Astrocyte of the spinal cord (primary cell): Measurements from ENCODE around the gene AXL.

Source experiments
- DNase-seq: peaks from one replicate; pipeline ENCODE4 v3.0.0; 2011; ENCODE audit warnings: low read depth, low spot score
- H3K4me3 ChIP-seq: 2 replicates; pipeline ENCODE4 v1.5.1; 2011; ENCODE audit warnings: low read depth, mild to moderate bottlenecking, low read length, moderate library complexity
- in situ Hi-C: cut with HindIII; loops from 2 replicates; pipeline ENCODE4 v1.10.0; 2017; ENCODE audit warnings: low sequenced_read_pairs
- TF ChIP-seq, protein P1 (sequence below): IDR thresholded peaks from 2 replicates; pipeline ENCODE4 v1.5.1; 2012; ENCODE audit warnings: low read depth, mild to moderate bottlenecking, low read length, inconsistent platforms

Gene AXL

DNA sequence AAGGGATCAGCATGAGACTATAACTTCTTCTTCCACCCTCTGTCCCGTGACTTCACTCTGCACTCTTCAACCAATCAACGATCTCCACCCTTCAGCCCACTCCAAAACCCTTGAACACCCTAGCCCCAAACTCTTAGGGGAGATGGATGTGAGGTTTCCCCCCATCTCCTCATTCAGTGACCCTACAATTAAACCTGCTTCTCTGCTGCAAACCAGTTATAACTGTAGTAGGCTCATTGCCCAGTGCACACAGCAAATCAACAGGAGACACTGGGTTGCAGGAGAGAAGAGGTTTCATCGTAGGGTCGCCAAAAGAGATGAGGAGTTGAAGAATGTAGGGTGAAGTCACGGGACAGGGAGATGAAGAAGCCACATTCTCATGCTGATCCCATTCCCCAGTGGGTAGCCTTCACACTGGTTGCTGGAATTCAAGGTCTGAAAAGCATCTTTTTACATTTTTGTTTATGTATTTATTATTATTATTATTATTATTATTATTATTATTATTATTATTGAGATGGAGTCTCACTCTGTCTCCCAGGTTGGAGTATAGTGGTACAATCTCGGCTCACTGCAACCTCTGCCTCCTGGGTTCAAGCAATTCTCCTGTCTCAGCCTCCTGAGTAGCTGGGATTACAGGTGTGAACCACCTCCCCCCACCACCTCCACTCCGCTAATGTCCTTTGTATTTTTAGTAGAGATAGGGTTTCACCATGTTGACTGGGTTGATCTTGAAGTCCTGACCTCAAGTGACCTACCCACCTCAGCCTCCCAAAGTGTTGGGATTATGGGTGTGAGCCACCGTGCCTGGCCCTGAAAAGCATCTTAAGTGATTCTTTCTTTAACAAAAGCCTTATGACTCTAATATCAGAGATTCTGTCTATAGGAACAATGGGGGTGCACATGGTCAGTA, 31.8 kb upstream of the AXL start:
- in situ Hi-C loops = no loop called here
- TF ChIP-seq, protein P1, sequence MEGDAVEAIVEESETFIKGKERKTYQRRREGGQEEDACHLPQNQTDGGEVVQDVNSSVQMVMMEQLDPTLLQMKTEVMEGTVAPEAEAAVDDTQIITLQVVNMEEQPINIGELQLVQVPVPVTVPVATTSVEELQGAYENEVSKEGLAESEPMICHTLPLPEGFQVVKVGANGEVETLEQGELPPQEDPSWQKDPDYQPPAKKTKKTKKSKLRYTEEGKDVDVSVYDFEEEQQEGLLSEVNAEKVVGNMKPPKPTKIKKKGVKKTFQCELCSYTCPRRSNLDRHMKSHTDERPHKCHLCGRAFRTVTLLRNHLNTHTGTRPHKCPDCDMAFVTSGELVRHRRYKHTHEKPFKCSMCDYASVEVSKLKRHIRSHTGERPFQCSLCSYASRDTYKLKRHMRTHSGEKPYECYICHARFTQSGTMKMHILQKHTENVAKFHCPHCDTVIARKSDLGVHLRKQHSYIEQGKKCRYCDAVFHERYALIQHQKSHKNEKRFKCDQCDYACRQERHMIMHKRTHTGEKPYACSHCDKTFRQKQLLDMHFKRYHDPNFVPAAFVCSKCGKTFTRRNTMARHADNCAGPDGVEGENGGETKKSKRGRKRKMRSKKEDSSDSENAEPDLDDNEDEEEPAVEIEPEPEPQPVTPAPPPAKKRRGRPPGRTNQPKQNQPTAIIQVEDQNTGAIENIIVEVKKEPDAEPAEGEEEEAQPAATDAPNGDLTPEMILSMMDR = no peak
- no peak for DNase-seq
- no peak overlapping the region for H3K4me3 ChIP-seq

DNA sequence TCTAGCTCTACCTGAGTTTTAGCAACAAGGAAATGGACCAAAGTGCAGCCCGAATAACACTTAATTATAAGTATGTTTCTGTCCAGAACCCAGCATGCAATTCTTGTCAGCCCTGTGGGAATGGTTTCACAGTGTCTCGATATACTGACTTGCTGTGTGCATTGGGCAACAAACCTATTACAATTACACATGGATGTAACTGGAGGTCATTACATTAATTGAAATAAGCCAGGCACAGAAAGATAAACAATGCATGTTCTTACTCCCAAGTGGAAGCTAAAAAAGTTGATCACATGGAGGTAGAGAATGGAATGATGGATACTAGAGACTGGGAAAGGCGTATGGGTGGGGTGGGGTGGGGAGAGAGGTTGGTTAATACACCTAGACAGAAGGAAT, 31.1 kb upstream of the AXL start:
- TF ChIP-seq, protein P1 = no peak
- in situ Hi-C loops = no loop called here
- DNase-seq = no peak
- H3K4me3 ChIP-seq = no peak overlapping the region

DNA sequence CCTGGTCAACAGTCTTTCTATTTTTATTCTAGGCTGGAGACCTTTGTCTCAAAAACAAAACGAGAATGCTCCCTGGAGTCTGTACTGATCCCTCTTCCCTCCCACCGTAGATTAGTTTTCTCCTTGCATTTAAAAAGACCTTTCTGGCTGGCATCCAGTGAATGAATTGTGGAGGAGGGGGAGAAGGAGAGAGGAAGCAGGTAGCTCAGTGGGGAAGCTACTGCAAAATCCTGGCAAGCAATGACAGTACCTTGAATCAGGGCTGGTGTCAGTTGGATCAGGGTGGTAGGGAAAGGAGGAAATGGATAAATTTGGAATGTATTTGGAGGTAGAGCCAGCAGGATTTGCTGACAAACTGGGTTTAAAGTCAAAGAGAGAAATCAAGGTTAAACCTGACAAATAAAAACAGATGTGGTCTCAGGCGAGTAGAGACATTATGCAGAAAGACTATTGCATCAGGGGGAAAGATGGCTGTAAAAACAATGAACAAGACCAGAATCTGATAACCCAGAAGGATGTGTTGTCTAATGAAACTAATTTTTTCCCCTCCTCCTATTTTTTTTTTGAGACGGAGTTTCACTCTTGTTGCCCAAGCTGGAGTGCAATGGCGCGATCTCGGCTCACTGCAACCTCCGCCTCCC, 29.5 kb upstream of the AXL start:
- no peak for DNase-seq
- H3K4me3 ChIP-seq = no peak overlapping the region
- TF ChIP-seq, protein P1 = no peak
- in situ Hi-C loops = no loop called here

DNA sequence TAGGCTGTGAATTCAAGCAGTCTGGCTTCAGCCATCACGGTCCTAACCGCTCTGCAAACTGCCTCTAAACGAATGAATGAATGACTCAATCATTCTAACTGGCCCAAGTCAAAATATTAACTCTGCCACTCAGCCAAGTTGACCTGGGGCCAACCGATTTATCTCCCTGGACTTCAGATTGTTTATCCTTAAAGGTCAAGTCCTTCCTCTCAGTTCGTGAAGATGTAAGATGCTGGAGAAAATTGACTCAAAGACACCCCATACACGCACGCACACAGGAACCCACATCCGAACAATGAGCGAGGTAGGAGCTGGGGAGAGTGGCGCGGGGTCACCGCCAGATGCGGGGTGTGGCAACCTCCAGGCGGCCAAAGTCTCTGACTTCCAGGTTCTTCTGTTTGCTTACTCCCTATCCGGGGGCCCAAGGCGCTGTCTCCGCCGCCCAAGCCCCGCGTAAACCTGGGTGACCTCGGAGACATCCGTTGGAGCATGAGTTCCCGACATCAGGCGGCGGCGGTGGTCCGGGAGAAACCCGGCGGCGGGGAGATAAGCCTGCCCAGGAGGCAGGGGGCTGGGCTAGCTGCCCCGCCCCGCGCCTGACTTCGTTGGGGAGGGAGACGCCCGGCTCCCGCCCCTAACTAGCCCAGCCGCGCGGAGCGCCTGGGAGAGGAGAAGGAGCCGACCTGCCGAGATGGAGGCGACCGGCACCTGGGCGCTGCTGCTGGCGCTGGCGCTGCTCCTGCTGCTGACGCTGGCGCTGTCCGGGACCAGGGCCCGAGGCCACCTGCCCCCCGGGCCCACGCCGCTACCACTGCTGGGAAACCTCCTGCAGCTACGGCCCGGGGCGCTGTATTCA, 26.2 kb upstream of the AXL start, which contains the start of gene CYP2S1:
Gene CYP2S1, plus strand, starts transcription at position 646 of the 856 bp plus-strand sequence. Its CDS starts 46 bp downstream, at position 692.
- peak within 1 kb of the TSS; percentile 12 for H3K4me3 ChIP-seq
- in situ Hi-C loops = no loop called here
- TF ChIP-seq, protein P1 = no peak
- no peak for DNase-seq

DNA sequence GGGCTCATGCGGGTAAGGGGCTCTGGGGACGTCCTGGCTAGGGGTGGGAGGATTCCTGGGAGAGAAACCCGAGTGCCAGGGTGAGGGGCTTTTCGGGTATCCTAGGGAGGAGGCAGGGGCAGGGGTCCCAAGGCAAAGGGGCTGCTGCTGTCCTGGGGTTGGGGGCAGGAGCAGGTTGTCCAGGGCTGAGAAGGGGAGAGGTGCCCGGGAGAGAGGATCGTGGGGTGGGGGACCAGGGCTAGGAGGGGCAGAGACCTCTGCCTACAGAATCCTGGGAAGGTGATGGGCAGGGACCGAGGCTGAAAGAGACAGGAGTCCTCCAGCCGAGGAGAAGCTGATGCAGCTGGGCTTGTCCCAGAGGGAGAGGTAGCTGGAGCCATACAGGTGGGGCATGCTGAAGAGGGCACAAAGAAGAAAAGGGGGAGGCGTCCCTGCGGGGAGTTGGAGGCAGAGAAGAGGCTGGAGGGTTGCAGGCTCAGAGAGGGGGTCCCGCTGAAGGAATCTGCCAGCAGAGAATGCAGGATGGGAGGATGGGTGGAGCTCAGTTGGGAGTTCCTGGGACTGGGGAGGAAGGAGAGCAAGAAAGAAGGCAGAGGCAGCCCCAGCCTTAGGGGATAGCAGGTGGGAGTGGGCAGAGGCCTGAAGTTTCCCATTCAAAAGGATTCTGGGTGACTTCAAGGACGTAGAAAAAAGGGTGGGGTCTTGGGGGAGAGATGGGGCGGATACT, 25.4 kb upstream of the AXL start:
- TF ChIP-seq, protein P1 = no peak
- in situ Hi-C loops = no loop called here
- H3K4me3 ChIP-seq = peak overlapping the region; percentile 12
- DNase-seq = no peak
